Transverse colon (tissue), 4 donors: ENCODE results near the gene MAPRE2. TPM values are rescaled to one million over a fixed set of nuclear protein-coding genes. Genes with fewer than 3 reads are reported as not detected.

Experiments
- DNase-seq: peaks from one replicate; pipeline ENCODE4 v3.0.0-alpha.2; 2019
- H3K27ac ChIP-seq, 4 donors: fragments of 200-600 bp; sonication (generic); 2 replicates each; pipeline ENCODE4 v1.5.1; 2016 to 2018; ENCODE audit warnings: inconsistent platforms in 4 of 4
- H3K27me3 ChIP-seq: fragments of 200-600 bp; sonication (generic); 2 replicates; pipeline ENCODE4 v1.5.1; 2017; ENCODE audit warnings: inconsistent platforms
- H3K36me3 ChIP-seq, 4 donors: fragments of 200-600 bp; sonication (generic); 2 replicates each; pipeline ENCODE4 v1.5.1; 2017 to 2019; ENCODE audit warnings: inconsistent platforms in 4 of 4
- H3K4me1 ChIP-seq, 4 donors: fragments of 200-600 bp; sonication (generic); 2 replicates each; pipeline ENCODE4 v1.5.1; 2017 to 2020; ENCODE audit warnings: inconsistent platforms in 4 of 4
- H3K4me3 ChIP-seq, 4 donors: fragments of 200-600 bp; sonication (generic); 1 replicate in 1 of 4; 2 replicates in 3 of 4; pipeline versions ENCODE4 v1.5.1 to v1.6.1; 2017 to 2019; ENCODE audit warnings: inconsistent platforms in 4 of 4
- H3K9me3 ChIP-seq, 2 donors: fragments of 200-600 bp; sonication (generic); 2 replicates each; pipeline ENCODE4 v1.5.1; 2017 to 2019; ENCODE audit warnings: inconsistent platforms in 2 of 2
- EP300 ChIP-seq: sonication (generic); formaldehyde crosslinking; IDR thresholded peaks from one replicate; pipeline ENCODE4 v1.6.1; 2017; ENCODE audit warnings: antibody characterized with exemption, low read depth
- POLR2A ChIP-seq: fragments of 450-650 bp; IDR thresholded peaks from one replicate; pipeline ENCODE4 v1.6.1; 2016; ENCODE audit warnings: antibody characterized with exemption, mild to moderate bottlenecking, moderate library complexity
- POLR2AphosphoS5 ChIP-seq, 3 donors: sonication (generic); formaldehyde crosslinking; IDR thresholded peaks; one replicate each; pipeline ENCODE4 v1.6.1; 2016; ENCODE audit warnings: antibody characterized with exemption in 3 of 3
- WGBS, 2 donors: methylation state at CpG; one replicate each; pipeline ENCODE4 v1.1.5; 2018; ENCODE audit warnings: low coverage in 1 of 2; 5-methylcytosine and 5-hydroxymethylcytosine counted together
- in situ Hi-C, 4 donors: fragments of 200-750 bp; cut with MboI; loops; one replicate each; pipeline versions ENCODE4 v1.15.0 to v1.15.1; 2017; ENCODE audit warnings: low sequenced_read_pairs in 3 of 4, low pct_ligation_motif_present in 1 of 4, low pct_unique_long_range_greater_than_20kb in 1 of 4
- intact Hi-C: fragments of 100-400 bp; cut with DNase I; formaldehyde crosslinking; loops from one replicate; pipeline ENCODE4 v1.15.1; 2023; ENCODE audit warnings: low total_unique reads
- total RNA-seq, 4 donors: library from RNA; depleted of rRNA; stranded (reverse); fragments of >200 nt; gene quantifications; one replicate each; pipeline ENCODE4 v1.1.0, GENCODE V29; 2016
- TF ChIP-seq, protein P1 (sequence below), 5 experiments: fragments of 200-600 bp in 3 of 5; fragments of 450-650 bp in 2 of 5; sonication (generic) in 3 of 5; IDR thresholded peaks; 1 replicate in 2 of 5; 2 replicates in 3 of 5; pipeline ENCODE4 v1.5.1; 2016 to 2017; ENCODE audit warnings: antibody characterized with exemption in 5 of 5, inconsistent platforms in 3 of 5, mild to moderate bottlenecking in 2 of 5, moderate library complexity in 1 of 5

Gene MAPRE2
- total RNA-seq, 4 donors from 2014 or later: 23.1 to 102 (median 48.5) TPM

DNA sequence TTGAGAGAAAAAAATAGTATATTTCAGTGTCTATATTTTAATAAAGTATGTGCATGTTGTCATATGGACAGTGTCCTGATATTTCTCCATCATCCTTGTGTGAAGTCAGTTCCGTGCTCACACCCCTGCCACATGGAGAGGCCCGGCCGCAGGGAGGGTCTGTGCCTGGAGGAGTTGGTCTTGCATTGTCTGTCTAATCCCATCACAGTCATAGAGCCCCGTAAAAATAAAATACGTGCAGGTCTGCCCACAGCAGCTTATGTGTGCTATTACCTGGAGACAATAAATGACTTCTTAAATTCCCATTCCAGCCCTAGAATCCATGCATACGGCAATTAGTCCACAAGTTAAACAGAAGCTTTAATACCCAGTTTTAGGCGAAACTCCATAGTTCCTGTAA, 20.1 kb downstream of the MAPRE2 start:
- 80 to 92% methylated on average over 3 to 7 of the region's 7 CpGs for WGBS, 2 donors
- no peaks in the 10 kb centered on the region for H3K36me3 ChIP-seq

DNA sequence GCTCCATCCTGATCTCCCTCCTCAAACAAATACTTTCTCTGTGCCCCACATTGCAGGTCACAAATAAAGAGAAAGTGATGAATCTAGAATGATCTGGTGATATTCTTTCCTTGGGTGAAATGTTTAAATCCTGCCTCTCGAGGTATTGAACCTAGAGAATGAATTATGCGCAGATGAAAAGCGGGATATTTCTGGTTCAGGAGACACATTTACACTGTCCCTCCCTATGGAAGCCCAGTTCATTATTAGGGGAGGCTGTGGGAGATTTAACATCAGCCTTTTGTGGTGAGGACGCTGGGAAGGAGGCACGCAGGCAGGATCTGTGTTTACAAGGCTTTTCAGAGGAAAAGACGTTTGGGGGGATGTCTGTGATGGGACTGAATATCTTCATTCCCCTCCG, 20.6 kb downstream of the MAPRE2 start:
- Histone ChIP-seq H3K9me3 (no peaks in the 10 kb centered on the region), H3K27ac (no peak overlapping the region), H3K4me1 (peaks cover 0 to 25% (median 11%) of the 10 kb centered on the region in 4 donors), H3K4me3 (no peak overlapping the region), H3K27me3 (no peaks in the 10 kb centered on the region), H3K36me3 (no peaks in the 10 kb centered on the region)
- 88% methylated on average over 7 of the region's 7 CpGs for WGBS, 2 donors
- TF ChIP-seq POLR2A (no peak), POLR2AphosphoS5 (IDR thresholded peaks at IDR 0.05) (no peak), EP300 (no peak)
- TF ChIP-seq, protein P1, sequence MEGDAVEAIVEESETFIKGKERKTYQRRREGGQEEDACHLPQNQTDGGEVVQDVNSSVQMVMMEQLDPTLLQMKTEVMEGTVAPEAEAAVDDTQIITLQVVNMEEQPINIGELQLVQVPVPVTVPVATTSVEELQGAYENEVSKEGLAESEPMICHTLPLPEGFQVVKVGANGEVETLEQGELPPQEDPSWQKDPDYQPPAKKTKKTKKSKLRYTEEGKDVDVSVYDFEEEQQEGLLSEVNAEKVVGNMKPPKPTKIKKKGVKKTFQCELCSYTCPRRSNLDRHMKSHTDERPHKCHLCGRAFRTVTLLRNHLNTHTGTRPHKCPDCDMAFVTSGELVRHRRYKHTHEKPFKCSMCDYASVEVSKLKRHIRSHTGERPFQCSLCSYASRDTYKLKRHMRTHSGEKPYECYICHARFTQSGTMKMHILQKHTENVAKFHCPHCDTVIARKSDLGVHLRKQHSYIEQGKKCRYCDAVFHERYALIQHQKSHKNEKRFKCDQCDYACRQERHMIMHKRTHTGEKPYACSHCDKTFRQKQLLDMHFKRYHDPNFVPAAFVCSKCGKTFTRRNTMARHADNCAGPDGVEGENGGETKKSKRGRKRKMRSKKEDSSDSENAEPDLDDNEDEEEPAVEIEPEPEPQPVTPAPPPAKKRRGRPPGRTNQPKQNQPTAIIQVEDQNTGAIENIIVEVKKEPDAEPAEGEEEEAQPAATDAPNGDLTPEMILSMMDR (IDR thresholded peaks at IDR 0.05): no peak
- no peak for DNase-seq
- intact Hi-C loops: no loop called here
- in situ Hi-C loops: no loop called here

More for the DNA sequence above, 20.1 kb downstream of the MAPRE2 start:
- Histone ChIP-seq H3K4me1 (peaks cover 0 to 25% (median 11%) of the 10 kb centered on the region in 4 donors), H3K27ac (no peak overlapping the region), H3K4me3 (no peak overlapping the region), H3K9me3 (no peaks in the 10 kb centered on the region), H3K27me3 (no peaks in the 10 kb centered on the region)
- TF ChIP-seq, protein P1 (IDR thresholded peaks at IDR 0.05): no peak
- no peak for TF ChIP-seq EP300
- no peak for TF ChIP-seq POLR2A
- no peak for TF ChIP-seq POLR2AphosphoS5 (IDR thresholded peaks at IDR 0.05)
- DNase-seq: no peak
- in situ Hi-C loops (no loop called here), intact Hi-C loops (no loop called here)

DNA sequence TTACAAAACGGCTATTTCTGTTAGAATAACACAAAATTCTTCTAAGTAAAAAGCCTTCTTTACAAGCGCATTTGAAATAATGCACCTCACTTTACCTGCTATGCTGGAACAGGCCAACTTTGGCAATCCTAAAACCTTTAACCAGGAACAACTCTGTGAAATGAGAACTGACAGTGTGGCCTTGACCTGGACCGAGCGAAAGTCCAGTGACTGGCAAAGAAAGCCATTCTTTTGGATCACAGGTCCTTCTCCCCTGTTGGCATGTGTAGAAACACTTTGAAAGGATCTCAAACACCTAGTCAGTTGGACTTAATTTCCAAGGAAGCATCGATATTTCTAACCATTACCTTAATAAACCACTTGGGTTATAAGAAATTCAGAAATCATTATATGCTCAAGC, 21.2 kb downstream of the MAPRE2 start:
- H3K4me3 ChIP-seq: no peak overlapping the region
- in situ Hi-C loops (no loop called here), intact Hi-C loops (no loop called here)
- H3K4me1 ChIP-seq: peaks cover 0 to 25% (median 11%) of the 10 kb centered on the region in 4 donors
- H3K27me3 ChIP-seq: no peaks in the 10 kb centered on the region
- 91 to 92% methylated on average over 5 of the region's 5 CpGs for whole genome bisulfite sequencing, 2 donors
- DNase-seq: no peak
- TF ChIP-seq POLR2AphosphoS5 (IDR thresholded peaks at IDR 0.05) (no peak), POLR2A (no peak), EP300 (no peak)
- TF ChIP-seq, protein P1 (IDR thresholded peaks at IDR 0.05): no peak
- H3K9me3 ChIP-seq: no peaks in the 10 kb centered on the region
- no peak overlapping the region for H3K27ac ChIP-seq
- H3K36me3 ChIP-seq: no peaks in the 10 kb centered on the region

DNA sequence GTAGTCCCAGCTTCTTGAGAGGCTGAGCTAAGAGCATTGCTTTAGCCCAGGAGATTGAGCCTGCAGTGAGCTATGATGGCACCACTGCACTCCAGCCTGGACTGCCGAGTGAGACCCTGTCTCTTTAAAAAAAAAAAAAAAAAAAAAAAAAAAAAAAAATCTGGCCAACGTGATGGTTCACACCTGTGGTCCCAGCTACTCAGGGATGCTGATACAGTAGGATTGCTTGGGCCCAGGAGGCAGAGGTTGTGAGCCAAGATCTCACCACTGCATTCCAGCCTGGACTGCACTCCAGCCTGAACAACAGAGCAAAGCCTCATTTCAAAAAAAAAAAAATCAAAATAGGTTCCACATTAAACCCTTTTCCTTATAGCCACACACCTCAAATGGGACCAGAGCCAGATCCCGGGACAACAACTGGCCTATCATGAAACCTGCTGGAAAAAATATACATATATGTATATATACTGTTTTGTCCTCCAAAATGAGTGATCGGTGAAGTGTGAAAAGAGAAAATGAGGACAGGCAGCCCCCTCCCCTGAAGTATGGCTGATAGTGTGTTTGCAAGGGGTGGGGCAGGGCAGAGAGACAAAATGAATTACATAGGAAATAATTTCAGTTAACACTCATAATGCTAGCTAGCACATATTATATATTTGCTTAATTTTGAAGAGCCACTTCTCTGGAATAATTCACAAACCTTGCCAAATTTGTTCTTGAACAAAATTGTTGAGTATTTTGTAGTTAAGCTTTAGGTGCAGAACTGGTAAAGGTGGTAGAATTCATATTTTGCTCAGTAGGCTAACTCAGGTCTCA, 22.9 kb downstream of the MAPRE2 start:
- no peaks in the 10 kb centered on the region for H3K27me3 ChIP-seq
- no peaks in the 10 kb centered on the region for H3K9me3 ChIP-seq
- H3K4me3 ChIP-seq: no peak overlapping the region
- no peaks in the 10 kb centered on the region for H3K36me3 ChIP-seq
- WGBS, 2 donors: 58 to 61% methylated on average over 3 to 4 of the region's 4 CpGs
- TF ChIP-seq, protein P1 (IDR thresholded peaks at IDR 0.05): no peak
- TF ChIP-seq POLR2AphosphoS5 (IDR thresholded peaks at IDR 0.05) (no peak), EP300 (no peak), POLR2A (no peak)
- no peak for DNase-seq
- peaks cover 0 to 13% (median 11%) of the 10 kb centered on the region in 4 donors for H3K4me1 ChIP-seq
- in situ Hi-C loops (no loop called here), intact Hi-C loops (no loop called here)
- H3K27ac ChIP-seq: no peak overlapping the region
